Activated naive CD8-positive, alpha-beta T cell treated with anti-CD3 and anti-CD28 coated beads, Interleukin-2, amount 50 U/mL, for 16 hours (primary cell): ENCODE results near the gene PDGFRB.

Experiments
- DNase-seq: peaks from one replicate; pipeline ENCODE4 v3.0.0-alpha.2; 2020; ENCODE audit warnings: low read depth, low spot score

Gene PDGFRB

GRCh38 chr5:150066901-150067396 lies 88.7 kb downstream of the PDGFRB start:
- no peak for DNase-seq

- DNase-seq, result no peak
Measured at GRCh38 chr5:150066436-150066835, 89.2 kb downstream of the PDGFRB start.

- DNase-seq, result no peak
Measured at GRCh38 chr5:150065886-150066285, 89.8 kb downstream of the PDGFRB start.

DNA sequence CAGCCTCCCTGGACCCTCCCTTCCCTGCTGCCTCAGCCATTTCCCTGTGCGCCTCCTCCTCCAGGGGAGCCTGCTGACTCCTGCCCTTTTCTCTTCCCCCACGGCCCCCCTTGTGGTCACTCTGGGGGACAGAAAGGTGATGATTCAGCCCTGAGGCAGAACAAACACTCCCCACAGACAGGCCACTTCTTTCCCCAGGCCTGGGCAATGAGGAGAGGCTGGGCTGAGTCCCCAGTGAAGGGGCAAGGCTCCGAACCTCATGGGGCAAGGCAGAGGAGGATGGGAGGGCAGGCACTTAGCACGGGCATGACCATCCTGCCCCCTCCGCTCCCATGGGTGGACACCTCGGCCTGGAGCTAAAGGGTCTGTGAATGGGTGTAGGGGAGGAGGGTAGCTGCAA lies 90.3 kb downstream of the PDGFRB start:
- no peak for DNase-seq

DNA sequence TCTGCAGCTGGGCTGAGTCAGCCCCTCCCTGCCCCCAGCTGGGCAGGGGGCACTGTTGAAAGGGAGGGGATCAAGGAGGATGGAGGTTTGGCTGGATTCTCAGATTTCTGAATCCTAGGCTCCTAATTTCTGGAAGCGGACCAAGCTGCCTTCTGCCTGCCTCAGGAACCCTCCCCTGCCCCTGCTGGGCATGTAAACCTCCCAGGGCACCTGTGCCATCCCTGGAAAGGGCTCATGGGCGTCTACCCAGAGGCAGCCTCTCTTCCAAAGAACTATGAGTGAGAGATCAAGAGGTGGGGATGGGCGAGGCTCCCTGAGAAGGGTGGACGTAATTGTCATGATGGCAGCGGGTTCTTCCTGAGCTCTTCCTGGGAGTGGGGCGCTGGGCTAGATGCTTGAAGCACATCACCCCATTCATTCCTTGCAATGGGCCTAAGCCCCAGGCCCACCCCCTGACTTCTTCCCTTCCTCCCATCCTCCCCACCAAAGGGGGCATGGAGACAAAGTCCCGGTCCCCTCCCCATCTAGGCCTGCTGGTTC lies 90.9 kb downstream of the PDGFRB start:
- DNase-seq, result no peak
